GM18867 (cell line): Measurements from ENCODE around the gene RXYLT1.

ENCODE experiments used
- ATAC-seq: cut with Tn5 transposase; IDR thresholded peaks from one replicate; pipeline ENCODE4 v1.9.1; 2021; ENCODE audit warnings: mild to moderate bottlenecking, moderate library complexity; ENCODE audit not compliant: unreplicated experiment

Gene RXYLT1

GRCh38 chr12:63802012-63802608, 22.4 kb downstream of the RXYLT1 start:
- no peak for ATAC-seq

GRCh38 chr12:63804746-63805145, 25.0 kb downstream of the RXYLT1 start:
- no peak for ATAC-seq

GRCh38 chr12:63805704-63806672, 26.3 kb downstream of the RXYLT1 start:
- no peak for ATAC-seq

GRCh38 chr12:63808631-63809030, 28.9 kb downstream of the RXYLT1 start:
- ATAC-seq, result no peak

- ATAC-seq, result no peak
Observed at GRCh38 chr12:63809566-63809965, 29.9 kb downstream of the RXYLT1 start.

- no peak for ATAC-seq
Observed at GRCh38 chr12:63811334-63811733, 31.6 kb downstream of the RXYLT1 start.

- no peak for ATAC-seq
Observed at GRCh38 chr12:63811755-63812154, 32.0 kb downstream of the RXYLT1 start.

- ATAC-seq, result peak; percentile 40
Observed at GRCh38 chr12:63814146-63814772, 34.5 kb downstream of the RXYLT1 start.

- no peak for ATAC-seq
Observed at GRCh38 chr12:63815482-63815852, 35.8 kb downstream of the RXYLT1 start.

- peak; percentile 36 for ATAC-seq
Observed at GRCh38 chr12:63816031-63816430, 36.3 kb downstream of the RXYLT1 start.

GRCh38 chr12:63820427-63820826, 40.7 kb downstream of the RXYLT1 start:
- no peak for ATAC-seq

GRCh38 chr12:63821781-63822251, 42.1 kb downstream of the RXYLT1 start:
- no peak for ATAC-seq

- no peak for ATAC-seq
Observed at GRCh38 chr12:63822352-63822751, 42.6 kb downstream of the RXYLT1 start.

GRCh38 chr12:63823040-63823439, 43.3 kb downstream of the RXYLT1 start:
- no peak for ATAC-seq

GRCh38 chr12:63826006-63826585, 46.4 kb downstream of the RXYLT1 start:
- peak; percentile 89 for ATAC-seq

GRCh38 chr12:63828867-63829266, 49.2 kb downstream of the RXYLT1 start:
- no peak for ATAC-seq

GRCh38 chr12:63836046-63836445, 56.3 kb downstream of the RXYLT1 start:
- ATAC-seq, result no peak

GRCh38 chr12:63836936-63837335, 57.2 kb downstream of the RXYLT1 start:
- no peak for ATAC-seq

GRCh38 chr12:63838411-63838810, 58.7 kb downstream of the RXYLT1 start:
- ATAC-seq, result no peak

- ATAC-seq, result no peak
Observed at GRCh38 chr12:63841011-63841410, 61.3 kb downstream of the RXYLT1 start.

- ATAC-seq, result no peak
Observed at GRCh38 chr12:63841571-63841970, 61.9 kb downstream of the RXYLT1 start.
